Measurements from ENCODE around the gene WIPF1.

GRCh38 chr2:174580951-174581350 lies 16.7 kb downstream of the WIPF1 start:
- no peak for TF ChIP-seq ZNF274 (IDR thresholded peaks at IDR 0.05; ENCODE audit: low read depth, low read length)
- TF ChIP-seq SUZ12 (IDR thresholded peaks at IDR 0.05; ENCODE audit: extremely low read depth, insufficient read depth, insufficient read length), result no peak

All from NT2/D1 (cell line).